Measurements from ENCODE around the gene PRCP. TPM values are rescaled to one million over a fixed set of nuclear protein-coding genes. Genes with fewer than 3 reads are reported as not detected.

Gene PRCP
- total RNA-seq, 3 donors from 2014 or later = 29.6 to 35.6 (median 30.8) TPM

GRCh38 chr11:82942376-82942775 is 42.1 kb upstream of the PRCP start:
- DNase-seq (no peak), ATAC-seq (no peak)
- H3K9me3 ChIP-seq = no peaks in the 10 kb centered on the region
- H3K4me1 ChIP-seq (ENCODE audit: low read depth) = no peaks in the 10 kb centered on the region
- no peak overlapping the region for H3K4me3 ChIP-seq
- H3K36me3 ChIP-seq (ENCODE audit: low read depth) = no peaks in the 10 kb centered on the region
- intact Hi-C loops (cut with DNase I, micrococcal nuclease) = no loop called here
- no peak for TF ChIP-seq CTCF (IDR thresholded peaks at IDR 0.05)

DNA sequence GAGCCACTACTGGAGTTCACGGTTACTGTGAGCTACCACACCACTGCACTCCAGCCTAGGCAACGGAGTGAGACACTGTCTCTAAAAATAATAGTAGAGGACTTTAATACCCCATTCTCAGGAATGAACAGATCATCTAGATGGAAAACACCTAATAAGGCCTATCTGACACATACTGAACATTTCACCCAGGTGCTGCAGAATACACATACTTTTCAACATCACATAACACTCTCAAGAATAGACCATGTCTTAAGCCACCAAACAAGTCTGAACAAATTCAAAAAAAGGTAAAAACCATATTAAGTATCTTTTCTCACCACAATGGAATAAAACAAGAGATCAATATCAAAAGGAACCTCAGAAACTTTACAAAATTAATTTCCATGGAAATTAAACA is 39.2 kb upstream of the PRCP start:
- Histone ChIP-seq H3K36me3 (ENCODE audit: low read depth) (no peaks in the 10 kb centered on the region), H3K4me1 (ENCODE audit: low read depth) (no peaks in the 10 kb centered on the region), H3K9me3 (no peaks in the 10 kb centered on the region), H3K4me3 (no peak overlapping the region)
- DNase-seq = no peak
- ATAC-seq = no peak
- intact Hi-C loops (cut with DNase I, micrococcal nuclease) = no loop called here
- TF ChIP-seq CTCF (IDR thresholded peaks at IDR 0.05) = no peak

DNA sequence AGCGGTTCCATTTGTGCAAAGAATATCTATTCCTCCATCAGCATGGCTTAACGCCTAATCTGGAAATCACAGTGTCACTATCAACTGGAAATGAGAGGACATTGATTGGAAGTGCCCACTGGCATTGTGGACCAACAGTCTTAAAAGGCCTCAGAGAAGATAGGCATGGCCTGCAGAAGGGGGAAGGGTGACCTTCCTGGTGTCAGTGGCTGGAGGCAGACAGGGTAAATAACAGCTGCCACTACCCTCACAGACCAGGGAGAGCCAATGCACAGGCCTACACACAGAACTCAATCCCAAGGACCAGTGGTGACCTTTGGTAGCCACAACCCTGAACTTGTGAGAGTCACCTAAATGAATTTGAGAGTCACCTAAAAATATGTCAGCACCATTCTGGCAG is 37.3 kb upstream of the PRCP start:
- intact Hi-C loops (cut with DNase I, micrococcal nuclease) = no loop called here
- DNase-seq (no peak), ATAC-seq (no peak)
- no peaks in the 10 kb centered on the region for H3K4me1 ChIP-seq (ENCODE audit: low read depth)
- H3K36me3 ChIP-seq (ENCODE audit: low read depth) = no peaks in the 10 kb centered on the region
- no peak for TF ChIP-seq CTCF (IDR thresholded peaks at IDR 0.05)
- no peak overlapping the region for H3K4me3 ChIP-seq
- no peaks in the 10 kb centered on the region for H3K9me3 ChIP-seq

GRCh38 chr11:82936261-82936660 is 36.0 kb upstream of the PRCP start:
- Histone ChIP-seq H3K4me1 (ENCODE audit: low read depth) (no peaks in the 10 kb centered on the region), H3K4me3 (no peak overlapping the region), H3K36me3 (ENCODE audit: low read depth) (no peaks in the 10 kb centered on the region), H3K9me3 (no peaks in the 10 kb centered on the region)
- DNase-seq = no peak
- intact Hi-C loops (cut with DNase I, micrococcal nuclease) = no loop called here
- no peak for ATAC-seq
- no peak for TF ChIP-seq CTCF (IDR thresholded peaks at IDR 0.05)

DNA sequence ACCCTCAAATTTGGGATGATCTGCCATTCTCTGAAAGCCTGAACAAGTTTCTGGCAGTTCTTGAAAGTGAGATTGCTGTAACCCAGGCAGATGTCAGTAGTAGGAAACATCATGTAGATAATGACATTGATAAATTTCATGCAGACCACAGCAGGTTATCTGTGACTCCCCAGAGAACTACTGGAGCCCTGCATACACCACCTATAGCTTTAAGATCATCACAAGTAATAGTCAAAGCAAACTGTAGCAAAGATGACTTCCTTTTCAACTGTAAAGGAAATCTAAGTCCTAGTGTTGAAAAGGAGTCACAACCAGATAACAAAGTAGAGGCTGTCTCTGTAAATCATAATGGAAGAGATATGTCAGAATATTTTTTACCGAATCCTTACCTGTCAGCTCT is 32.3 kb upstream of the PRCP start:
- DNase-seq (no peak), ATAC-seq (no peak)
- no peaks in the 10 kb centered on the region for H3K36me3 ChIP-seq (ENCODE audit: low read depth)
- H3K4me1 ChIP-seq (ENCODE audit: low read depth) = no peaks in the 10 kb centered on the region
- H3K4me3 ChIP-seq = no peak overlapping the region
- intact Hi-C loops (cut with DNase I, micrococcal nuclease) = no loop called here
- no peaks in the 10 kb centered on the region for H3K9me3 ChIP-seq
- TF ChIP-seq CTCF (IDR thresholded peaks at IDR 0.05) = no peak

DNA sequence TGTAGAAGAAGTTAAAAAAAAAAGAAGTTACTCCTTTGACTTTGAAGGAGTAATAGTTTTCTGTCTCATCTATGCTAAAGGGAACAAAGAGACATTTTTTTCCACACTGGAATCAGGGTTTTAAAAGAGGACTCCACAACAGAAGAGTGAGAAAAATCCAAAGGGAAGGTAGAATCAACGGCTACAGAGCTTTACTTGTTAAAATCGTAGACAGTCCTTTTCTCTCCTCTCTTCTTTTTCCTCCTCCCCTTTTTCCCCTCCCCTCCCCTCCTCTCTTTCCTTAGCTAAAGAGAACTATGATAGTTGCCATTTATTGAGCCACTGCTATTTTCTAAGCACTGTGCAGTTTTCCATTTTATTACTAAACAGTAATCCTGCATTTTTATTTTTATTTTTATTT is 30.5 kb upstream of the PRCP start:
- Histone ChIP-seq H3K4me3 (no peak overlapping the region), H3K9me3 (no peaks in the 10 kb centered on the region), H3K4me1 (ENCODE audit: low read depth) (peaks cover 4% of the 10 kb centered on the region), H3K36me3 (ENCODE audit: low read depth) (no peaks in the 10 kb centered on the region)
- DNase-seq = no peak
- no peak for ATAC-seq
- intact Hi-C loops (cut with DNase I, micrococcal nuclease) = no loop called here
- no peak for TF ChIP-seq CTCF (IDR thresholded peaks at IDR 0.05)
